K562 (cell line): Measurements from ENCODE around the gene RAB2B. TPM values are rescaled to one million over a fixed set of nuclear protein-coding genes. Genes with fewer than 3 reads are reported as not detected.

Source experiments
- ATAC-seq: fragments of 200-7000 bp; cut with Tn5 transposase; 3 replicates; pipeline ENCODE4 v1.9.1; 2020; ENCODE audit warnings: moderate library complexity
- BruUV-seq: library from RNA; stranded (reverse); fragments of 400-500 nt; replicated peaks from 2 replicates; lab custom pipeline; 2021; lab: Mats Ljungman, UMichigan
- CTCF ChIA-PET: fragments of 300-600 bp; formaldehyde crosslinking; extraction: SDS; loops from one replicate; lab custom pipeline; 2021; ENCODE audit warnings: low intra/inter-chr PET ratio; lab: Yijun Ruan, JAX
- POLR2A ChIA-PET: fragments of 300-600, 350-650 bp; sonication (Branson Sonifier 250); formaldehyde crosslinking; extraction: SDS; loops from one replicate; lab custom pipeline; 2021; ENCODE audit warnings: antibody characterized with exemption, inconsistent platforms; lab: Yijun Ruan, JAX
- DNase-seq, 4 experiments: peaks; one replicate each; pipeline versions ENCODE4 v3.0.0 to v3.0.0-alpha.2; 2011 to 2018; ENCODE audit warnings: low spot score in 3 of 4, mixed read lengths in 3 of 4; ENCODE audit errors: extremely low read depth in 1 of 4
- FAIRE-seq: peaks from 2 replicates; lab custom pipeline; 2011; peaks lifted over from hg19 to GRCh38; lab: Jason Lieb, UNC
- H2AFZ ChIP-seq: 2 replicates; pipeline ENCODE4 v1.6.0; 2011; ENCODE audit warnings: low read depth, low read length, control low read depth, inconsistent platforms
- H3K27ac ChIP-seq: fragments of 200-600 bp; 3 replicates; pipeline ENCODE4 v1.8.0; 2011; ENCODE audit warnings: low read depth, mild to moderate bottlenecking, control low read depth, inconsistent platforms, low read length, moderate library complexity, mixed read lengths; ENCODE audit errors: extremely low read depth
- H3K27me3 ChIP-seq, 2 experiments: fragments of 300-600 bp in 1 of 2; 2 replicates in 1 of 2; 3 replicates in 1 of 2; pipeline versions ENCODE4 v1.6.0 to v1.8.0; 2011; ENCODE audit warnings: inconsistent platforms in 2 of 2, low read length in 2 of 2, mild to moderate bottlenecking in 1 of 2, mixed read lengths in 1 of 2, moderate library complexity in 1 of 2; ENCODE audit not compliant: control insufficient read depth in 2 of 2, insufficient read depth in 2 of 2
- H3K36me3 ChIP-seq: fragments of 300-600 bp; 3 replicates; pipeline ENCODE4 v1.8.0; 2011; ENCODE audit warnings: mild to moderate bottlenecking, low read length, inconsistent platforms; ENCODE audit not compliant: control insufficient read depth, insufficient read depth
- H3K4me1 ChIP-seq, 2 experiments: fragments of 200-600 bp in 1 of 2; replicated peaks in 1 of 2; 2 replicates in 1 of 2; 3 replicates in 1 of 2; pipeline versions ENCODE4 v1.5.1 to v1.8.0; 2011; ENCODE audit warnings: inconsistent platforms in 2 of 2, low read length in 2 of 2, mild to moderate bottlenecking in 1 of 2, mixed read lengths in 1 of 2, moderate library complexity in 1 of 2; ENCODE audit not compliant: control insufficient read depth in 2 of 2, insufficient read depth in 2 of 2
- H3K4me2 ChIP-seq: 2 replicates; pipeline ENCODE4 v1.6.1; 2011; ENCODE audit warnings: low read length, control low read depth, inconsistent platforms, mixed read lengths; ENCODE audit not compliant: insufficient read depth
- H3K4me3 ChIP-seq: fragments of 200-600 bp; sonication (generic), shearing (Covaris generic); 2 replicates; pipeline ENCODE4 v1.5.1; 2016; ENCODE audit warnings: control low read depth, inconsistent platforms
- H3K79me2 ChIP-seq: fragments of 200-600 bp; 3 replicates; pipeline ENCODE4 v1.8.0; 2011; ENCODE audit warnings: low read length, inconsistent platforms; ENCODE audit not compliant: control insufficient read depth, insufficient read depth
- H3K9ac ChIP-seq, 2 experiments: 2 replicates each; pipeline versions ENCODE4 v1.6.0 to v1.6.1; 2011; ENCODE audit warnings: low read depth in 2 of 2, low read length in 2 of 2, control low read depth in 1 of 2, inconsistent platforms in 1 of 2, mild to moderate bottlenecking in 1 of 2, mixed read lengths in 1 of 2; ENCODE audit not compliant: insufficient read depth in 1 of 2
- H3K9me1 ChIP-seq: one replicate; pipeline ENCODE4 v1.6.0; 2011; ENCODE audit warnings: inconsistent platforms, mild to moderate bottlenecking, low read length, moderate library complexity; ENCODE audit not compliant: control insufficient read depth, insufficient read depth
- H3K9me3 ChIP-seq: replicated peaks from 2 replicates; pipeline ENCODE4 v1.5.1; 2011; ENCODE audit warnings: low read depth, low read length, inconsistent platforms; ENCODE audit not compliant: control insufficient read depth, insufficient read depth
- H4K20me1 ChIP-seq: replicated peaks from 2 replicates; pipeline ENCODE4 v1.6.1; 2011; ENCODE audit warnings: low read length, inconsistent platforms, mixed read lengths; ENCODE audit not compliant: control insufficient read depth, insufficient read depth
- ARID4B ChIP-seq: sonication (generic); formaldehyde crosslinking; IDR thresholded peaks from 2 replicates; pipeline ENCODE4 v1.8.0; 2022; ENCODE audit warnings: mild to moderate bottlenecking, missing genetic modification reagents
- ETV6 ChIP-seq, 3 experiments: fragments of 150-350 bp in 1 of 3; sonication (generic) in 1 of 3; formaldehyde crosslinking in 1 of 3; IDR thresholded peaks; 2 replicates each; pipeline versions ENCODE4 v1.6.1 to v1.8.0; 2014 to 2022; ENCODE audit warnings: borderline replicate concordance in 2 of 3, low read depth in 2 of 3, antibody characterized with exemption in 1 of 3, low read length in 1 of 3, mild to moderate bottlenecking in 1 of 3, missing genetic modification reagents in 1 of 3
- HMGXB4 ChIP-seq: sonication (generic); formaldehyde crosslinking; IDR thresholded peaks from 2 replicates; pipeline ENCODE4 v1.8.1; 2023; ENCODE audit warnings: mild to moderate bottlenecking, missing genetic modification reagents
- MCM3 ChIP-seq: fragments of 450-650 bp; IDR thresholded peaks from 2 replicates; pipeline ENCODE4 v1.6.1; 2016
- MXD1 ChIP-seq: fragments of 250-450 bp; sonication (Bioruptor Pico); IDR thresholded peaks from 2 replicates; pipeline ENCODE4 v1.8.0; 2021; ENCODE audit warnings: borderline replicate concordance, mild to moderate bottlenecking, moderate library complexity; ENCODE audit not compliant: poor library complexity, severe bottlenecking
- RERE ChIP-seq: sonication (generic); formaldehyde crosslinking; IDR thresholded peaks from 2 replicates; pipeline ENCODE4 v1.8.0; 2023; ENCODE audit warnings: missing genetic modification reagents, mild to moderate bottlenecking, borderline replicate concordance
- ZNF75A ChIP-seq: fragments of 450-650 bp; formaldehyde crosslinking; IDR thresholded peaks from 2 replicates; pipeline ENCODE4 v1.4.0; 2020; ENCODE audit warnings: mild to moderate bottlenecking
- ZNF79 ChIP-seq: fragments of 250-450 bp; sonication (Bioruptor Pico); IDR thresholded peaks from 2 replicates; pipeline ENCODE4 v1.4.0; 2020; ENCODE audit warnings: low read depth, mild to moderate bottlenecking, moderate library complexity
- WGBS: fragments of 100-300 bp; shearing (Covaris generic); methylation state at CpG from one replicate; pipeline ENCODE4 v1.1.6; 2016; ENCODE audit warnings: low coverage, mixed read lengths; ENCODE audit not compliant: insufficient coverage; ENCODE audit errors: missing lambda C conversion rate; 5-methylcytosine and 5-hydroxymethylcytosine counted together
- in situ Hi-C: fragments of 300-500 bp; cut with MboI; formaldehyde crosslinking; loops from 4 replicates; pipeline ENCODE4 v1.15.0; 2018; ENCODE audit warnings: inconsistent platforms, mixed read lengths
- intact Hi-C: fragments of 100-400 bp; cut with micrococcal nuclease; formaldehyde crosslinking; loops from 2 replicates; pipeline ENCODE4 v1.14.2; 2022
- polyA plus RNA-seq, 8 experiments: library from polyadenylated mRNA; depleted of rRNA in 4 of 8; stranded (reverse) in 5 of 8; unstranded in 3 of 8; fragments of >200 nt; fragmentation: Nextera tagmentation in 2 of 8; fragmentation: Illumina TruSeq in 1 of 8; extraction: Ambion mirVana in 2 of 8; extraction: Trizol in 1 of 8; gene quantifications; 2 replicates each; pipeline versions ENCODE4 v1.2.1 to v1.2.3, GENCODE V29; 2011 to 2014; ENCODE audit warnings: inconsistent platforms in 1 of 8, missing spikeins in 1 of 8
- total RNA-seq, 7 experiments: library from RNA; depleted of rRNA in 6 of 7; stranded (reverse); fragments of >200 nt in 6 of 7; fragmentation: Illumina TruSeq in 2 of 7; extraction: Trizol in 2 of 7; gene quantifications; 2 replicates each; pipeline versions ENCODE4 v1.2.1 to v1.2.3, GENCODE V29; 2011 to 2021; ENCODE audit warnings: low replicate concordance in 1 of 7

RAB2B gene
- total and polyA plus RNA-seq, 9 of the 15 experiments (the other 6 are each of a cell fraction or from before 2014, with no cell fraction given): 4.6 to 19.8 (median 9.8) TPM

- Histone ChIP-seq H3K4me2 (no peak overlapping the region), H3K9me3 (no peaks in the 10 kb centered on the region), H3K79me2 (peaks cover 28% of the 10 kb centered on the region), H2AFZ (no peak overlapping the region), H4K20me1 (no peaks in the 10 kb centered on the region), H3K36me3 (peaks cover 70% of the 10 kb centered on the region)
- no peak for FAIRE-seq
- no TSS peak for BruUV-seq
- CTCF ChIA-PET: no interaction called here
- no peak for DNase-seq
- intact Hi-C loops: no loop called here
- no peak for TF ChIP-seq HMGXB4 (CRISPR knock-in tag)
- TF ChIP-seq ZNF75A (CRISPR knock-in tag): no peak
- TF ChIP-seq MCM3: no peak
- TF ChIP-seq ARID4B (CRISPR knock-in tag): no peak
- no peak for TF ChIP-seq ETV6 (IDR thresholded peaks at IDR 0.05; ENCODE audit: borderline replicate concordance in 1 of 2, low read depth in 2 of 2, low read length in 1 of 2)
- no peak for TF ChIP-seq ETV6 (CRISPR knock-in tag; IDR thresholded peaks at IDR 0.05; ENCODE audit: borderline replicate concordance)
- no peak for TF ChIP-seq ZNF79 (CRISPR knock-in tag)
- TF ChIP-seq MXD1 (CRISPR knock-in tag): no peak
- no peak for TF ChIP-seq RERE
- TF ChIP-seq, all 486 proteins: peak for 0
- WGBS: 96% methylated on average over 4 of the region's 4 CpGs
- Histone ChIP-seq H3K27ac (no peak overlapping the region), H3K4me1 (no peaks in the 10 kb centered on the region; a peak in 1 of 5 replicates), H3K9me1 (no peaks in the 10 kb centered on the region), H3K27me3 (no peaks in the 10 kb centered on the region), H3K9ac (no peak overlapping the region), H3K4me3 (no peak overlapping the region)
- ATAC-seq: no peak
- POLR2A ChIA-PET: no interaction called here
- in situ Hi-C loops: no loop called here
Measured at GRCh38 chr14:21428930-21429329, 47.8 kb downstream of the RAB2B start.
